Right cardiac atrium (tissue), 5 donors: ENCODE data around the gene CPN2. TPM values are rescaled to one million over a fixed set of nuclear protein-coding genes. Genes with fewer than 3 reads are reported as not detected.

ENCODE experiments used
- ATAC-seq, 2 donors: fragments of 200-7000 bp; cut with Tn5 transposase; one replicate each; pipeline versions ENCODE4 v1.8.0 to v1.9.1; 2020; ENCODE audit warnings: moderate library complexity in 2 of 2, mild to moderate bottlenecking in 1 of 2
- DNase-seq, 3 donors: peaks; one replicate each; pipeline ENCODE4 v3.0.0-alpha.2; 2020
- H3K27ac ChIP-seq: one replicate; pipeline ENCODE4 v1.5.1; 2013; ENCODE audit warnings: mild to moderate bottlenecking, low read length, control low read depth, moderate library complexity
- H3K27me3 ChIP-seq: one replicate; pipeline ENCODE4 v1.6.1; 2013; ENCODE audit not compliant: control insufficient read depth, insufficient read depth
- H3K4me1 ChIP-seq: one replicate; pipeline ENCODE4 v1.6.1; 2013; ENCODE audit warnings: low read length; ENCODE audit not compliant: control insufficient read depth, insufficient read depth
- H3K4me3 ChIP-seq: one replicate; pipeline ENCODE4 v1.5.1; 2013; ENCODE audit warnings: low read length, control low read depth
- H3K9me3 ChIP-seq: one replicate; pipeline ENCODE4 v1.6.1; 2013; ENCODE audit warnings: low read length; ENCODE audit not compliant: control insufficient read depth
- WGBS: extraction: QIAGEN DNeasy Blood & Tissue Kit; methylation state at CpG from one replicate; pipeline ENCODE4 v1.1.7; 2013; 5-methylcytosine and 5-hydroxymethylcytosine counted together
- intact Hi-C, 4 donors: fragments of 100-400 bp; cut with DNase I; formaldehyde crosslinking; loops; one replicate each; pipeline versions ENCODE4 v1.11.0 to v1.14.0; 2022 to 2023
- polyA plus RNA-seq: library from polyadenylated mRNA; stranded (reverse); fragments of 200-250 nt; gene quantifications from one replicate; pipeline ENCODE4 v1.2.3, GENCODE V29; 2013
- total RNA-seq, 4 donors: library from RNA; stranded (reverse); fragmentation: NEBNext Ultra II Directional; extraction: Animal tissue kit (Norgen Biotek cat#: 25700); gene quantifications; one replicate each; pipeline ENCODE4 v1.2.1, GENCODE V29; 2021
- donor health status: healthy with polysubstance abuse.
- donor health status: DM: no; HTN: yes; CAD: no.
- donor health status: DM: no; HTN: no; CAD: no.
- donor health status: DM: no; HTN: yes; CAD: no; lungs with severe emphysema.
- donor health status: DM: yes; HTN: yes; CAD: no.

CPN2 gene
- total and polyA plus RNA-seq, 5 donors, result 0.07 TPM; not detected in 4

DNA sequence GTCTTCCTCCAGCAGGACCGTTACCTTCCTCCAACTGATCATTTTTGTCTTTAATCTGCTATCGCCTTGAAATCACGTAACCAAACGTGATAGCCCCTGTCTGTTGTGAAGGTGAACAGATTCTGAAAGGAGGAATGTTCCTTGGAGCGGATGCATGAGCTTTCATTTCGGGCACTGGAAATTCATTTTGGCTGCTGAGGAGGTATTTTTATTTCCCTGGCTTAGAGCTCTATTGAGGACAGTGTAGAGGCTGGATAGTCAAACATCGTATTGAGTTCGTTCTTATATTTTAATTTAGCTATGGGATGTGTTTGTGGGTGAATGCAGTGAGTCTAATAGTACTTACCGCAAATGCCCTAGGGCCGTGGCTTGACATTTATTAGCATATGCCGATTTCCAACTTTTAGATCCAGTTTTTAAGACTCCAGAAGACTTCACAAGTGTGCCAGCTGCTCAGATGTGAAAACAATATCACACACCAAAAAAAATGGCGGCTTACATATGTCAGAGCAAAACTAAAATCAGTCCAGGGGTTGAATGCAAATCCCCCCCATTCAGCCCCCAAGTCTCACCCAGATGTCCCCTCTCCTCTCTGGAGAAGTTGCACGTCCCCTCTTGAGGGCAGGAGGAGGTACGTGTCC, 22.1 kb downstream of the CPN2 start:
- peaks cover 13% of the 10 kb centered on the region for H3K4me1 ChIP-seq
- intact Hi-C loops, result no loop called here
- WGBS, result 81% methylated on average over 14 of the region's 14 CpGs
- ATAC-seq, result no peak
- H3K27me3 ChIP-seq, result no peaks in the 10 kb centered on the region
- no peak for DNase-seq
- H3K9me3 ChIP-seq, result no peaks in the 10 kb centered on the region
- no peak overlapping the region for H3K27ac ChIP-seq
- H3K4me3 ChIP-seq, result no peak overlapping the region

DNA sequence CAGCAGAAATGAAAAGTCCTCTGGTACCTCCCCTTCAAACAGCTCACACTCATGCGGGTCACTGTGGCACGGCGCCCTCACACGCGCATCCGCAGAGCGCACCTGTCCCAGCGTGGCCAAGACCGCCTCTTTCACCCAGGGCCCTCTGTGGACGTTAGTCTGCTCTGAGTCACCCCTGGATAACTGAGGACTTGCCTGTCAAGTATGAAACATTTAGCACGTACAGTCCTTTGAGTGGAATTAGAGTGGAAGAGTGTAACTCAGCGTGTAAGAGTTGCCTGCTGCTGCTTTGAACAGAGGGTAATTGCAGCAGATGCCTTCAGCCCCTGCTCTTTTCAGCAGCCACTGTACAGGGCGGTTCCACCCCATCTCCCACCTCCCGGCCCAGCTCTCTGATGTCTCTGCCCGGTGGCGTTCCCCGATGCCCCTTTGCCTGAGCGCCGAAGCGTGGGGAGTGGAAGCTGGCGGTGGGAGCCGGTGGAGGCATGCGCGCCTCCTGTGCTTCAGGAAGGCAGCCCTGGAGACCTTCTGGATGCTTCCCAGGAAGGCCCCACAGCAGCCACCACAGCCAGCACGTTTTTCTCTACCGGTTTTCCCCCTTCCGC, 23.0 kb downstream of the CPN2 start:
- 71% methylated on average over 27 of the region's 27 CpGs for WGBS
- DNase-seq, result no peak
- no peak for ATAC-seq
- intact Hi-C loops, result no loop called here
- no peaks in the 10 kb centered on the region for H3K27me3 ChIP-seq
- H3K9me3 ChIP-seq, result no peaks in the 10 kb centered on the region
- H3K27ac ChIP-seq, result no peak overlapping the region
- H3K4me1 ChIP-seq, result peaks cover 13% of the 10 kb centered on the region
- no peak overlapping the region for H3K4me3 ChIP-seq

DNA sequence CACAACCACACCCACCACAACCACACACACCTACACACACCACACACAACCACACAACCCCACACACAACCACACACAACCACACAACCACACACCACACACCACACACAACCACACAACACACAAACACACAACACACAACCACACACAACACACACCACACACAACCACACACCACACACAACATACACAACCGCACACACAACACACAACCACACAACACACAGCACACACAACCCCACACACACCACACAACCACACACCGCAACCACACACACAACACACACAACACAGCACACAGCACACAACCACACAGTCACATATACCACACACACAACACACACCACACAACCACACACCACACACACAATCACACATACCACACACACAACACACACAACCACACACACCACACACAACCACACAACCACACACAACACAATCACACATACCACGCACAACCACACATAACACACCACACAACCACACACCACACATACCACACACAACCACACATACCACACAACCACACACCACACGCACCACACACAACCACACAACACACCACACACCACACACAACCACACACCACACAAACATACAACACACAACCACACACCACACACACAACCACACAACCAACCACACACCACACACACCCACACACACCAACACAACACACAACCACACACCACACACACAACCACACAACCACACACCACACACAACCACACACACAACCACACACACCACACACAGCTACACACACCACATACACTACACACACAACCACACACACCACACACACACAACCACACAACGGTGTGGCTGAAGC, 23.7 kb downstream of the CPN2 start:
- Histone ChIP-seq H3K9me3 (no peaks in the 10 kb centered on the region), H3K27ac (no peak overlapping the region), H3K4me3 (no peak overlapping the region), H3K27me3 (no peaks in the 10 kb centered on the region), H3K4me1 (peaks cover 13% of the 10 kb centered on the region)
- intact Hi-C loops, result no loop called here
- ATAC-seq (no peak), DNase-seq (no peak)
- 93% methylated on average over 5 of the region's 5 CpGs for WGBS

DNA sequence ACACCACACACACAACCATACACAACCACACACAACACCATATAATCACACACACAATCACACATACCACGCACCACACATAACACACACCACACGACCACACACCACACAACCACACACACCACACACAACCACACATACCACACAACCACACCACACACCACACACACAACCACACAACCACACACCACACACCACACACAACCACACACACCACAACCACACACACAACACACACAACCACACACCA, 24.2 kb downstream of the CPN2 start:
- peaks cover 13% of the 10 kb centered on the region for H3K4me1 ChIP-seq
- no peaks in the 10 kb centered on the region for H3K27me3 ChIP-seq
- intact Hi-C loops, result no loop called here
- H3K4me3 ChIP-seq, result no peak overlapping the region
- ATAC-seq, result no peak
- 94% methylated on average over 2 of the region's 2 CpGs for WGBS
- H3K27ac ChIP-seq, result no peak overlapping the region
- H3K9me3 ChIP-seq, result no peaks in the 10 kb centered on the region
- no peak for DNase-seq

DNA sequence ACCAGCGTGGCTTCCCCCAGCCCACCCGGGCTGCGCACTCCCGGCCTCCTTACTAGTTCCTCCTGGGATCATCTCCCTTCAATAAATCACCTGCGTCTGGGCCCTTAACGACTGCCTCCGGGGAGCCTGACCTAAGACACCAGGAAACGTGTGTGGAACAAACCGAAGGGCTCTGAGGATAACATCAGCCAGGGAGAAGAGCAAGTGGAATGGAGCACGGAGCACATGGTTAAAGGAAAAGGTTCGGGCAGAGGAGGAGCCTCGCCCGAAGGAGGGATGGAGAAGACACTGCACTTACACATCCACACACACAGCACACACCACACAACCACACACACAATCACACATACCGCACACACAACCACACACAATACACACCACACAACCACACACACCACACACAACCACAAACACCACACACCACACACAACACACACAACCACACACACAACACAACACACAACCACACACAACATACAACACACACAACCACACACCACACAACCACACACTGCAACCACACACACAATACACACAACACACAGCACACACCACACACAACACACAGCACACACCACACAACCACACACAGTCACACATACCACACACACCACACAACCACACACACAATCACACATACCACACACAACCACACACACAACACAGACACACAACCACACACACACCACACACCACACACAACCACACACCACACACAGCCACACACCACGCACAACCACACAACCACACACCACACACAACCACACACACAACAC, 24.7 kb downstream of the CPN2 start:
- H3K27me3 ChIP-seq, result no peaks in the 10 kb centered on the region
- ATAC-seq (no peak), DNase-seq (no peak)
- H3K9me3 ChIP-seq, result no peaks in the 10 kb centered on the region
- H3K27ac ChIP-seq, result no peak overlapping the region
- WGBS, result 60% methylated on average over 15 of the region's 15 CpGs
- H3K4me3 ChIP-seq, result no peak overlapping the region
- H3K4me1 ChIP-seq, result peaks cover 13% of the 10 kb centered on the region
- intact Hi-C loops, result no loop called here

DNA sequence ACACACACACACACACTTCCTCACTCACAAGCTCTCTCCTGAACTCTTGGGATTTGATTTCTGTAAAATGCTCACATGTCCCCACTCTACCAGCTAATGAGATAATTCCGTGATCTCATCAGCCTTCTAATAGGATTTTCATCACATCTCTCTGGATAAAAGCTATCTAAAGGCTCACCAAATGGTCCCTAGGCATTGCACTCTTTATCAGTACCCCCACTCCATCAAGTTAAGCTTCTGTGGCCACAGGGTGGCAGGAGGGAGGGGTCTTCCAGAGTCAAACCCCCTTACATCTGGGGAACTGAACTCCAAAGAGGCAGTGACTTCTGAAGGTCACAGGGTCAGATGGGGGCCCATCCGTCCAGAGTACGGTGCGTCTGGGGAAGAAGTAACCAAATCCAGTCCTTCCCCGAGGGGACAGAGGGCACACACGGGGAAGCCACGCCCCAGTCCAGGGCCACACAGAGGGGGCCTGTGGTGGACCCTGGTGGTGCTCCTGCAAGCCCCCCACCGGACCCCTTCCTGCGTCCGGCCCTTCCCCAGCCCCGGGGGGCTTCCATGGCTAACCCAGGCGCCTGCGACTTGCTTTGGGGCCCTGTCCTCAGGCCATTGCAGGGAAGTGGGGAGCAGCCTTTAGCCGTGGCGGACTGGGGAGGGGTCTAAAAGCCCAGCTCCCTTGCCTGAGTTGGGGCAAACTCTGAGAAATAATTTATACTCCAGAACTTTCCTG, 25.5 kb downstream of the CPN2 start:
- no peak for ATAC-seq
- Histone ChIP-seq H3K27me3 (no peaks in the 10 kb centered on the region), H3K4me1 (peaks cover 13% of the 10 kb centered on the region), H3K27ac (no peak overlapping the region), H3K9me3 (no peaks in the 10 kb centered on the region), H3K4me3 (no peak overlapping the region)
- 72% methylated on average over 15 of the region's 15 CpGs for WGBS
- no peak for DNase-seq
- intact Hi-C loops, result no loop called here

DNA sequence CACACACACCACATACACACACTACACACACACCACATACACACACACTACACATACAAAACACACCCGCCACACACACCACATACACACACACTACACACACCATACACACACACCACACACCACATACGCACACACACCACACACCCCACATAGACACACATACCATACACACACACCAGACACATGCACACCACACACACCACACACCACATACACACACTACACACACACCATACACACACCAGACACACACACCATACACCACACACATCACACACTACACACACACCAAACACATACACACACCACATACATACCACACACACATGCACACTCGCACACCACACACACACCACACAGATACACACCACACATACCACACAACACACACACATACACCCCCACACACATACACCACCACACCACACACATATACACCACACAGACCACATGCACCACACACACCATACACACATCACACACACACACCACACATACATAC, 26.3 kb downstream of the CPN2 start:
- Histone ChIP-seq H3K9me3 (no peaks in the 10 kb centered on the region), H3K4me3 (no peak overlapping the region), H3K4me1 (peaks cover 11% of the 10 kb centered on the region), H3K27ac (no peak overlapping the region), H3K27me3 (no peaks in the 10 kb centered on the region)
- WGBS, result 96% methylated on average over 3 of the region's 3 CpGs
- DNase-seq (no peak), ATAC-seq (peak in 1 of 2 donors; percentile 1)
- intact Hi-C loops, result no loop called here

DNA sequence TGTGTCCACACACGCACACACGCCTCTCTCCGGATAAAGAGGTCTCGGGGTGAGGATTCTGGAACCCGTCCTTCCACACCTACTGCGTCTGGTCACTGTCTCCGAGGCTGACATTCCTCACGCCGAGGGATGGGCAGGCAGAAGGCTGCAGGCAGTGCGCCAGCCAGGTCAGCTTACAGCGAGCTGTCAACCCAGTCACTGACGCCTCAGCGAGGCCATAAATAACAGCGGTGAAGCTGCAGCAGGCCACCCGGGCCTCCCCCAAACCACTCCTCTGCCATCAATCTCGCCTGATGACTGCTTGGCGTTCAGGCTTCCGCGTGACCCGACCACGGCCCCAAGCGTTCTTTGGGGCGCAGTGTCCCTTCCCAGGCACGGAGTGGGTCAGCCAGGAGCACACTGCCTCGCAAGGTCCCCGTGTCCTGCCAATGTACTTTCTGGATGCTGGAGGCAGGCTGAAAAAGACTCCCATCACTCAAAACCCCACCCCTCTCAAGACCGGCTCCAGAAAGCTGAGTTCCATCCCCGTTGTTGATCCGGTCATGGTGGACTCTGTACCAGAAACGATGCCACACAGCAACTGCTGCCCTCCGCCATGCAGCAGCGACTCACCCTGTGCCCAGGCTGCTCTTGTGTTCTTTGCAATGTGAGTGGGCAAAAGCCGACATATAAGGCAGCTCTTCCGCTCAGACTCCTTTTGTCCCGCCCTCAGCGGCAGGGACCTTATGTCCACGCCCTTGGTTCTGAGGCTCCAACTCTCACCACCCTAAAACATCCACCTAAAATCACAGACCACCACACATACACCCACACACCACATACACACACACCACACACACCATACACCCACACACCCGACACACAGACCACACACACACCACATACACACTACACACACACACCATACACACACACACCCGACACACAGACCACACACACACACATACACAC, 27.1 kb downstream of the CPN2 start:
- DNase-seq, result peak; percentile 85 to 95 (median 93)
- WGBS, result 17% methylated on average over 39 of the region's 39 CpGs
- ATAC-seq, result peak; percentile 75 to 87
- Histone ChIP-seq H3K27me3 (no peaks in the 10 kb centered on the region), H3K27ac (peak overlapping the region; percentile 88), H3K4me3 (no peak overlapping the region), H3K9me3 (no peaks in the 10 kb centered on the region), H3K4me1 (peaks cover 11% of the 10 kb centered on the region)
- intact Hi-C loops, result no loop called here

DNA sequence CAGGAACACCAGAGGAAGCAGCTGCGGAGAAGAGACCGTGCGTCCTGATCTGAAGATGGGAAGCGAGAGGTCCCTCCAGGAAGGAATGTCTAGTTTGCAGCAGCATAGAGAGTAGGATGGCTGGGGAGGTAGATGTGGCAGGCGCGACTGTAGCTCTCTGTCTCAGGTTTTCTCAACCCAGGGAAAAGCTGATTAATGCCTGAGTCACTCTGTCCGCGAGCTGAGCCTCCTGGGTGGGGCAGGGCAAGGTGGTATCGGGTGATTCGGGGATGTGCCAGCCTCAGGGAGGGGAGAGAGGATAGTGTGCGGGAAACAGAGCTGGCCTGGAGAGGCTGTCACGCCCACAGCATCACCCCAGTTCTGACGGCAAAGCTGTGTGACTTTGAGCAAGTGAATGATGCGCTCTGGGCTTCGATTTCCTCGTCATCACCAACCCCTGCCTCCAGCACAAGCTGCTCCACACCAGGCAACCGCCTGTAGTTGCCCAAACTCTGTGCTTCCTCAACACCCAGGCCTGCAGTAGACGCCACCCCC, 28.4 kb downstream of the CPN2 start:
- peak in 1 of 2 donors; percentile 11 for ATAC-seq
- intact Hi-C loops, result no loop called here

More for the DNA sequence above, 28.4 kb downstream of the CPN2 start:
- H3K27ac ChIP-seq, result no peak overlapping the region
- DNase-seq, result no peak
- H3K4me1 ChIP-seq, result peaks cover 10% of the 10 kb centered on the region
- no peak overlapping the region for H3K4me3 ChIP-seq
- H3K9me3 ChIP-seq, result no peaks in the 10 kb centered on the region
- WGBS, result 69% methylated on average over 18 of the region's 18 CpGs
- no peaks in the 10 kb centered on the region for H3K27me3 ChIP-seq
